H1 (cell line): Measurements from ENCODE around the gene PTGES. TPM values are rescaled to one million over a fixed set of nuclear protein-coding genes. Genes with fewer than 3 reads are reported as not detected.

ENCODE experiments used
- CTCF ChIA-PET: fragments of 300-600 bp; sonication (Branson Sonifier 250); formaldehyde crosslinking; loops from one replicate; lab custom pipeline; 2021; ENCODE audit not compliant: partially characterized antibody; lab: Charles Lee
- POLR2A ChIA-PET: fragments of 300-600 bp; sonication (Branson Sonifier 250); formaldehyde crosslinking; loops from one replicate; lab custom pipeline; 2021; ENCODE audit warnings: inconsistent platforms; ENCODE audit not compliant: partially characterized antibody; lab: Charles Lee
- DNase-seq, 2 experiments: peaks; one replicate each; pipeline versions ENCODE4 v3.0.0 to v3.0.0-alpha.2; 2010 to 2022; ENCODE audit warnings: low spot score in 2 of 2, low read depth in 1 of 2, mixed read lengths in 1 of 2
- FAIRE-seq: peaks from 2 replicates; lab custom pipeline; 2011; peaks lifted over from hg19 to GRCh38; lab: Jason Lieb, UNC
- H2AFZ ChIP-seq: 2 replicates; pipeline ENCODE4 v1.8.1; 2012; ENCODE audit warnings: low read length, inconsistent platforms
- H2AK5ac ChIP-seq: 2 replicates; pipeline ENCODE4 v1.6.1; 2013; ENCODE audit warnings: low read depth, low read length
- H2BK120ac ChIP-seq: replicated peaks from 2 replicates; pipeline ENCODE3; 2013; ENCODE audit warnings: low read depth, low read length, inconsistent platforms
- H2BK12ac ChIP-seq: 2 replicates; pipeline ENCODE4 v1.6.1; 2013; ENCODE audit warnings: low read depth, low read length
- H2BK15ac ChIP-seq: 2 replicates; pipeline ENCODE4 v1.6.1; 2013; ENCODE audit warnings: low read length
- H2BK20ac ChIP-seq: 2 replicates; pipeline ENCODE4 v1.6.1; 2013; ENCODE audit warnings: low read length
- H2BK5ac ChIP-seq: 2 replicates; pipeline ENCODE4 v1.6.1; 2013; ENCODE audit warnings: low read depth, low read length
- H3K14ac ChIP-seq: 2 replicates; pipeline ENCODE4 v1.6.1; 2013; ENCODE audit warnings: inconsistent platforms; ENCODE audit not compliant: insufficient read length
- H3K18ac ChIP-seq: 2 replicates; pipeline ENCODE4 v1.6.1; 2013; ENCODE audit warnings: low read length; ENCODE audit errors: extremely low read depth
- H3K23ac ChIP-seq: 2 replicates; pipeline ENCODE4 v1.6.1; 2013; ENCODE audit warnings: inconsistent platforms; ENCODE audit not compliant: insufficient read length
- H3K23me2 ChIP-seq: 2 replicates; pipeline ENCODE4 v1.6.1; 2013; ENCODE audit warnings: low read depth, low read length
- H3K27ac ChIP-seq: 2 replicates; pipeline ENCODE4 v1.6.1; 2011; ENCODE audit warnings: low read depth, low read length, inconsistent platforms
- H3K27me3 ChIP-seq, 4 experiments: replicated peaks in 1 of 4; 1 replicate in 1 of 4; 2 replicates in 3 of 4; pipeline versions ENCODE4 v1.6.1 to v1.8.1; 2011 to 2013; ENCODE audit warnings: low read length in 3 of 4, mild to moderate bottlenecking in 3 of 4, inconsistent platforms in 2 of 4, mixed read lengths in 2 of 4, moderate library complexity in 1 of 4; ENCODE audit not compliant: control insufficient read depth in 3 of 4, insufficient read depth in 3 of 4; ENCODE audit errors: extremely low read depth in 1 of 4
- H3K36me3 ChIP-seq, 4 experiments: 2 replicates each; pipeline versions ENCODE4 v1.6.1 to v1.8.1; 2011 to 2013; ENCODE audit warnings: mild to moderate bottlenecking in 4 of 4, low read length in 3 of 4, moderate library complexity in 2 of 4, control low read depth in 1 of 4, inconsistent platforms in 1 of 4; ENCODE audit not compliant: insufficient read depth in 4 of 4, control insufficient read depth in 2 of 4
- H3K4ac ChIP-seq: replicated peaks from 2 replicates; pipeline ENCODE3; 2013; ENCODE audit warnings: low read length, low read depth, mixed read lengths, inconsistent platforms; ENCODE audit not compliant: insufficient read length
- H3K4me1 ChIP-seq, 4 experiments: replicated peaks in 1 of 4; 1 replicate in 1 of 4; 2 replicates in 3 of 4; pipeline versions ENCODE4 v1.6.1 to v1.8.1; 2011 to 2013; ENCODE audit warnings: low read length in 3 of 4, inconsistent platforms in 2 of 4, mixed read lengths in 1 of 4; ENCODE audit not compliant: insufficient read depth in 4 of 4, control insufficient read depth in 3 of 4
- H3K4me2 ChIP-seq, 2 experiments: 2 replicates each; pipeline versions ENCODE4 v1.6.1 to v1.8.1; 2011 to 2013; ENCODE audit warnings: low read depth in 2 of 2, low read length in 2 of 2, control low read depth in 1 of 2, inconsistent platforms in 1 of 2, mild to moderate bottlenecking in 1 of 2; ENCODE audit not compliant: insufficient read depth in 1 of 2
- H3K4me3 ChIP-seq, 4 experiments: fragments of 200-600, 300-600 bp in 1 of 4; sonication (generic), shearing (Covaris generic), sonication (Bioruptor Twin) in 1 of 4; 2 replicates each; pipeline versions ENCODE4 v1.5.1 to v1.8.1; 2011 to 2016; ENCODE audit warnings: low read length in 4 of 4, low read depth in 3 of 4, control low read depth in 2 of 4, inconsistent platforms in 2 of 4, mild to moderate bottlenecking in 2 of 4, mixed read lengths in 1 of 4, moderate library complexity in 1 of 4; ENCODE audit not compliant: insufficient read depth in 2 of 4; ENCODE audit errors: extremely low read depth in 1 of 4
- H3K56ac ChIP-seq: replicated peaks from 2 replicates; pipeline ENCODE3; 2013; ENCODE audit warnings: low read depth, mild to moderate bottlenecking, mixed read lengths, low read length, inconsistent platforms; ENCODE audit not compliant: insufficient read length
- H3K79me1 ChIP-seq: 2 replicates; pipeline ENCODE4 v1.6.1; 2013; ENCODE audit warnings: low read depth, low read length, control low read depth
- H3K79me2 ChIP-seq, 2 experiments: 2 replicates each; pipeline versions ENCODE4 v1.6.1 to v1.8.1; 2012 to 2013; ENCODE audit warnings: low read length in 2 of 2, mild to moderate bottlenecking in 2 of 2, inconsistent platforms in 1 of 2; ENCODE audit not compliant: insufficient read depth in 2 of 2, control insufficient read depth in 1 of 2
- H3K9ac ChIP-seq, 4 experiments: replicated peaks in 1 of 4; 1 replicate in 1 of 4; 2 replicates in 3 of 4; pipeline versions ENCODE4 v1.6.1 to v1.8.1; 2011 to 2013; ENCODE audit warnings: low read depth in 3 of 4, low read length in 3 of 4, control low read depth in 2 of 4, mild to moderate bottlenecking in 2 of 4, moderate library complexity in 2 of 4, inconsistent platforms in 1 of 4; ENCODE audit errors: extremely low read depth in 1 of 4
- H3K9me3 ChIP-seq, 2 experiments: 2 replicates each; pipeline versions ENCODE4 v1.6.1 to v1.8.1; 2012 to 2013; ENCODE audit warnings: mild to moderate bottlenecking in 2 of 2, moderate library complexity in 2 of 2, control low read depth in 1 of 2, inconsistent platforms in 1 of 2, low read depth in 1 of 2, low read length in 1 of 2, mixed read lengths in 1 of 2; ENCODE audit not compliant: insufficient read depth in 2 of 2
- H4K20me1 ChIP-seq, 2 experiments: replicated peaks in 1 of 2; 2 replicates each; pipeline versions ENCODE3 to v1.8.1; 2011 to 2013; ENCODE audit warnings: inconsistent platforms in 2 of 2, low read length in 2 of 2, mild to moderate bottlenecking in 1 of 2; ENCODE audit not compliant: insufficient read depth in 2 of 2, control insufficient read depth in 1 of 2
- H4K5ac ChIP-seq: 2 replicates; pipeline ENCODE4 v1.6.1; 2013; ENCODE audit warnings: low read length, low read depth, mixed read lengths, inconsistent platforms; ENCODE audit not compliant: insufficient read length
- H4K8ac ChIP-seq: 2 replicates; pipeline ENCODE4 v1.8.0; 2013; ENCODE audit warnings: mild to moderate bottlenecking, moderate library complexity, low read length, inconsistent platforms; ENCODE audit not compliant: insufficient read depth; ENCODE audit errors: extremely low read depth
- H4K91ac ChIP-seq: replicated peaks from 2 replicates; pipeline ENCODE3; 2013; ENCODE audit warnings: low read length, mixed read lengths, inconsistent platforms; ENCODE audit not compliant: insufficient read length
- ASH2L ChIP-seq: fragments of 200-600, 300-600 bp; sonication (generic); IDR thresholded peaks from one replicate; pipeline ENCODE4 v1.7.1; 2017; ENCODE audit warnings: low read length
- BACH1 ChIP-seq: IDR thresholded peaks from 2 replicates; pipeline ENCODE4 v1.6.1; 2012; ENCODE audit warnings: low read length, improper control_type of control experiment
- CHD1 ChIP-seq: IDR thresholded peaks from 2 replicates; pipeline ENCODE4 v1.6.1; 2012; ENCODE audit warnings: low read depth, low read length, improper control_type of control experiment
- EP300 ChIP-seq, 2 experiments: IDR thresholded peaks; 1 replicate in 1 of 2; 2 replicates in 1 of 2; pipeline ENCODE4 v1.6.1; 2011 to 2012; ENCODE audit warnings: low read depth in 2 of 2, low read length in 2 of 2, mild to moderate bottlenecking in 2 of 2, borderline replicate concordance in 1 of 2, inconsistent platforms in 1 of 2, moderate library complexity in 1 of 2
- GABPA ChIP-seq: IDR thresholded peaks from 2 replicates; pipeline ENCODE4 v1.6.1; 2011; ENCODE audit warnings: mild to moderate bottlenecking, low read length, moderate library complexity, borderline replicate concordance; ENCODE audit not compliant: insufficient read depth
- GTF2F1 ChIP-seq: IDR thresholded peaks from 2 replicates; pipeline ENCODE4 v1.6.1; 2012; ENCODE audit warnings: low read depth, low read length, improper control_type of control experiment, borderline replicate concordance
- KDM1A ChIP-seq: fragments of 200-600, 300-600 bp; sonication (generic); IDR thresholded peaks from 2 replicates; pipeline ENCODE4 v1.7.1; 2016; ENCODE audit warnings: mild to moderate bottlenecking, low read length, borderline replicate concordance
- RFX5 ChIP-seq: IDR thresholded peaks from 2 replicates; pipeline ENCODE4 v1.6.1; 2011; ENCODE audit warnings: low read depth, low read length, improper control_type of control experiment, borderline replicate concordance
- YY1 ChIP-seq: IDR thresholded peaks from 2 replicates; pipeline ENCODE4 v1.6.1; 2011; ENCODE audit warnings: low read depth, mild to moderate bottlenecking, low read length
- WGBS, 2 experiments: shearing (Covaris generic) in 1 of 2; methylation state at CpG; one replicate each; pipeline versions ENCODE4 v1.1.6 to v1.1.7; 2013 to 2015; ENCODE audit warnings: low lambda C conversion rate in 2 of 2, mixed read lengths in 2 of 2, inconsistent platforms in 1 of 2, low coverage in 1 of 2, missing lambda C conversion rate in 1 of 2; ENCODE audit not compliant: insufficient replicate concordance in 2 of 2, insufficient coverage in 1 of 2, insufficient read length in 1 of 2; ENCODE audit errors: extremely low coverage in 1 of 2, missing lambda C conversion rate in 1 of 2; 5-methylcytosine and 5-hydroxymethylcytosine counted together
- polyA plus RNA-seq, 7 experiments: library from polyadenylated mRNA; depleted of rRNA in 3 of 7; stranded (reverse) in 5 of 7; unstranded in 2 of 7; fragments of >200 nt in 5 of 7; fragments of 200-250 nt in 2 of 7; gene quantifications; 1 replicate in 5 of 7; 2 replicates in 1 of 7; 4 replicates in 1 of 7; pipeline versions ENCODE4 v1.2.1 to v1.2.3, GENCODE V29; 2011 to 2013; ENCODE audit warnings: missing spikeins in 2 of 7, mixed read lengths in 2 of 7
- total RNA-seq: library from RNA; stranded (reverse); fragmentation: NEBNext Ultra II Directional; extraction: Animal tissue kit (Norgen Biotek cat#: 25700); gene quantifications from 2 replicates; pipeline ENCODE4 v1.2.1, GENCODE V29; 2021
- TF ChIP-seq, protein P1 (sequence below): IDR thresholded peaks from 2 replicates; pipeline ENCODE4 v1.6.1; 2012; ENCODE audit warnings: inconsistent platforms

PTGES gene
- total and polyA plus RNA-seq, 2 of the 8 experiments (the other 6 are each of a cell fraction or from before 2014, with no cell fraction given): 3.2 to 5.1 TPM

DNA sequence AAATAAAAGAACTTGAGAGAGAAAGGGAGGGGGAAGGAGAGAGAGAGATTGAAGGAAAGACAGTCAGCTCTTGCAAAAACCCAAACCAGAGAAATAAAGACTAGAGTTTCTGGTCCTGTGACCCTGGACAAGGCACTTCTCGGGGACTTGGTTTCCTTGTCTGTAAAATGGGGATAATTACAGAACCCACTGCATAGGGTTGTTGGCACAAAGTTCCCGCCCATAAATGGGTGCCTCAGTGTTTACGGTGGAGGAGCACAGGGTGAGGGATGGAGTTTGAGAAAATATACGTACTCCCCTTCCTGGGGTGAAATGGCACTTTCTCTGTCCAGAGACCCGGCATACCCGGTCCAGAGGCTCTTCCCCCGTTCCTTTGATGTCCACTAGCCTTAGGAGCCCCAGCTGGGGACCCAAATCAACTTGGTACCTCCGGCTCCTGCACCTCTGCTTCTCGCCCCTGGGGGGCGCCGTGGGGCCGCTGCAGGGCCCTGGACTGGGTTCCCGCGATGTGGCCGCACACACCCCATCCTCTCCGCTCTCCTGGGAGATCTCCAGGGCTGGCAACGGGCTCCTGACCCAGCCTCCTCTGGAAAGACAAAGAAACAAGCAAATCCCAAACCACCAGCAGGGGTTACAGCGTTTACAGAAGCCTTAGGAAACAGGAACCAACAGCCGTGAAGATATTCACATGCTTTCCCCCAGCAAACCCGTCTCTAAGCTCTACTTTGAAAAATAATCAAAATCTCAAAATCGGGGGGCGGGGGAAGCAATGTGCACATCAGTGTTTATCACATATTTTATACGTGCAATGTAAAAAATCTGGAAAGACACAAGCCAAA is 26.3 kb downstream of the PTGES start:
- H3K23me2 ChIP-seq: no peaks in the 10 kb centered on the region; the same call in 1 of the 2 replicates
- no peaks in the 10 kb centered on the region for H3K36me3 ChIP-seq
- H3K4ac ChIP-seq: no peak overlapping the region
- no peak overlapping the region for H2BK5ac ChIP-seq
- ChIA-PET CTCF (interaction anchor here (0.6 to 11.8 kb wide), 51 partner anchors 9 to 595 kb away, joined by 3 to 189 read pairs (median 4); partner anchors contain the start of genes ASB6 and PTGES), POLR2A (interaction anchor here (0.7 to 1.6 kb wide), 9 partner anchors 11 to 110 kb away, joined by 3 to 10 read pairs (median 3); no protein-coding TSS in a partner anchor)
- no peak overlapping the region for H2AK5ac ChIP-seq
- DNase-seq (peak; percentile 76 to 93), FAIRE-seq (peak; percentile 91)
- no peak overlapping the region for H2BK12ac ChIP-seq
- 22% methylated on average over 23 of the region's 23 CpGs; no CpG with 5 or more reads in 1 of the 2 experiments for WGBS, 2 experiments
- no peaks in the 10 kb centered on the region for H3K79me2 ChIP-seq
- H3K4me2 ChIP-seq: peak overlapping the region in 1 of 2 experiments; percentile 43; a peak in 1 of 4 replicates
- no peak overlapping the region for H3K9ac ChIP-seq
- no peak overlapping the region for H2BK20ac ChIP-seq
- 0 out of 2 replicates have a peak overlapping the region, but pooled peaks have one; percentile 18 for H2AFZ ChIP-seq
- H3K4me1 ChIP-seq: peaks cover 0 to 2% (median 0%) of the 10 kb centered on the region in 4 experiments; a peak in 1 of 7 replicates
- no peak overlapping the region for H3K23ac ChIP-seq
- no peaks in the 10 kb centered on the region for H3K27me3 ChIP-seq
- no peaks in the 10 kb centered on the region for H3K9me3 ChIP-seq
- H4K8ac ChIP-seq: no peak overlapping the region
- no peak overlapping the region for H3K14ac ChIP-seq
- H2BK15ac ChIP-seq: no peak overlapping the region
- H3K79me1 ChIP-seq: no peaks in the 10 kb centered on the region
- H4K5ac ChIP-seq: no peak overlapping the region
- no peak overlapping the region for H3K4me3 ChIP-seq
- H4K20me1 ChIP-seq: no peaks in the 10 kb centered on the region
- H2BK120ac ChIP-seq: no peak overlapping the region
- H3K27ac ChIP-seq: no peak overlapping the region
- H4K91ac ChIP-seq: no peak overlapping the region
- H3K18ac ChIP-seq: peak overlapping the region; percentile 19; the same call in 1 of the 2 replicates
- no peak overlapping the region for H3K56ac ChIP-seq
- 0 out of 3 replicates have a peak, but pooled peaks of 1 of the 2 experiments have one; percentile 43 for TF ChIP-seq EP300 (IDR thresholded peaks at IDR 0.05; ENCODE audit: borderline replicate concordance in 1 of 2, low read depth in 2 of 2, low read length in 2 of 2)
- no peak for TF ChIP-seq ASH2L
- no peak for TF ChIP-seq BACH1
- no peak for TF ChIP-seq GTF2F1
- TF ChIP-seq YY1: peak; percentile 76
- TF ChIP-seq CHD1: no peak
- TF ChIP-seq, protein P1, sequence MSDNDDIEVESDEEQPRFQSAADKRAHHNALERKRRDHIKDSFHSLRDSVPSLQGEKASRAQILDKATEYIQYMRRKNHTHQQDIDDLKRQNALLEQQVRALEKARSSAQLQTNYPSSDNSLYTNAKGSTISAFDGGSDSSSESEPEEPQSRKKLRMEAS: 0 out of 2 replicates have a peak, but pooled peaks have one; percentile 11
- TF ChIP-seq RFX5: no peak
- TF ChIP-seq KDM1A: peak; percentile 91; the same call in 1 of the 2 replicates
- peak; percentile 76 for TF ChIP-seq GABPA
